ENCODE measurements around the gene YAF2.

GRCh38 chr12:42166501-42166900, 71.5 kb downstream of the YAF2 start:
- TF ChIP-seq PLSCR1 (CRISPR knock-in tag; IDR thresholded peaks at IDR 0.05; ENCODE audit: borderline replicate concordance) (no peak), ZNF691 (CRISPR knock-in tag; IDR thresholded peaks at IDR 0.05; ENCODE audit: borderline replicate concordance, low read depth) (no peak), ZNF609 (CRISPR knock-in tag; IDR thresholded peaks at IDR 0.05; ENCODE audit: borderline replicate concordance) (no peak), NR2F2 (IDR thresholded peaks at IDR 0.05; ENCODE audit: borderline replicate concordance, low read depth) (no peak), ZNF18 (CRISPR knock-in tag; IDR thresholded peaks at IDR 0.05; ENCODE audit: insufficient replicate concordance) (no peak), EZH2 (conservative IDR thresholded peaks at IDR 0.05; ENCODE audit: low read depth, low read length) (no peak), PRDM15 (CRISPR knock-in tag; IDR thresholded peaks at IDR 0.05) (no peak), FUBP1 (CRISPR knock-in tag; IDR thresholded peaks at IDR 0.05; ENCODE audit: borderline replicate concordance) (no peak), CTCF (CRISPR knock-in tag; IDR thresholded peaks at IDR 0.05) (no peak), JUND (CRISPR knock-in tag; IDR thresholded peaks at IDR 0.05) (no peak), CHCHD3 (CRISPR knock-in tag; IDR thresholded peaks at IDR 0.05) (no peak), SKIL (CRISPR knock-in tag; IDR thresholded peaks at IDR 0.05; ENCODE audit: borderline replicate concordance) (no peak), TGIF2 (CRISPR knock-in tag; IDR thresholded peaks at IDR 0.05) (no peak), MTF1 (CRISPR knock-in tag; IDR thresholded peaks at IDR 0.05) (no peak)

All from HepG2 (cell line).